ENCODE results near the gene HSPB9. TPM values are rescaled to one million over a fixed set of nuclear protein-coding genes. Genes with fewer than 3 reads are reported as not detected.
A peak's percentile ranks its signal among the peaks of the same experiment; 100 is the strongest.

HSPB9 gene
- total and polyA plus RNA-seq, 9 of the 15 experiments (the other 6 are each of a cell fraction or from before 2014, with no cell fraction given): 0.04 to 0.16 (median 0.08) TPM; not detected in 3

DNA sequence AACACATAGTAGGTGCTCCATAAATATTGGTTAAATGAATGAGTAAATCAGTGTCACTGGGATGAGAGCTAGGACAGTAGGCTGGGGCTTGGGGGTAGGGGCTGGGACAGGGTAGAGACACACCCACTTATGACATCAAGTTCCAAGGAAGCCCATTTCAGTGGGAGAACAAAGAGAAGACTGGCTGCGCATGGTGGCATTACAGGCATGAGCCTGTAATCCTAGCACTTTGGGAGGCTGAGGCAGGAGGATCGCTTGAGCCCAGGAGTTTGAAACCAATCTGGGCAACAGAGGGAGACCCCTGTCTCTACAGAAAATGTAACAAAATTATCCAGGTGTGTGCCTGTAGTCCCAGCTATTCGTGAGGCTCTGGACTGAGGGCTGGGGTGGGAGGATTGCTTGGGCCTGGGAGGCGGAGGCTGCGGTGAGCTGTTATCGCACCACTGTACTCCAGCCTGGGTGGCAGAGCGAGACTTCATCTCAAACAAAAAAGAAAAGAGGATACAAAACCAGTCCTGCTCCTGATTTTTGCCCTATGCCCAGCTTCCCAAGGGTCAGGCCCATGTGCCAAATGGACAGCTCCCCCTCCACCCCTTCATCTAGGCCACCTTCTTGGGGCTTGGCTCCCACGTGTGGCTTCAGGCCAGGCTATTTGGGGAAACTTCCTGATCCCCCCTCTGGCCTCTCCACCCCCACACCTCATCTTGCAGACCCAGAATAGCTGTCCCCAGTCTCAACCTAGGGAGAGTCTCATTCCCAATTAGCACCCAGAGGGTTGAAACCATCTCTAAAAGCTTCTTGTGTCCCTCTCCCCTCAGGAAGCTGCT lies 31.4 kb upstream of the HSPB9 start (continued):
- TF ChIP-seq, protein P1, sequence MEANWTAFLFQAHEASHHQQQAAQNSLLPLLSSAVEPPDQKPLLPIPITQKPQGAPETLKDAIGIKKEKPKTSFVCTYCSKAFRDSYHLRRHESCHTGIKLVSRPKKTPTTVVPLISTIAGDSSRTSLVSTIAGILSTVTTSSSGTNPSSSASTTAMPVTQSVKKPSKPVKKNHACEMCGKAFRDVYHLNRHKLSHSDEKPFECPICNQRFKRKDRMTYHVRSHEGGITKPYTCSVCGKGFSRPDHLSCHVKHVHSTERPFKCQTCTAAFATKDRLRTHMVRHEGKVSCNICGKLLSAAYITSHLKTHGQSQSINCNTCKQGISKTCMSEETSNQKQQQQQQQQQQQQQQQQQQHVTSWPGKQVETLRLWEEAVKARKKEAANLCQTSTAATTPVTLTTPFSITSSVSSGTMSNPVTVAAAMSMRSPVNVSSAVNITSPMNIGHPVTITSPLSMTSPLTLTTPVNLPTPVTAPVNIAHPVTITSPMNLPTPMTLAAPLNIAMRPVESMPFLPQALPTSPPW (CRISPR knock-in tag; IDR thresholded peaks at IDR 0.05): peak; percentile 60; the same call in 1 of the 2 replicates
- TF ChIP-seq ZNF282 (CRISPR knock-in tag; IDR thresholded peaks at IDR 0.05) (no peak), HOXB6 (CRISPR knock-in tag; IDR thresholded peaks at IDR 0.05; ENCODE audit: borderline replicate concordance) (no peak), ZEB2 (IDR thresholded peaks at IDR 0.05) (0 out of 2 replicates have a peak, but pooled peaks have one; percentile 46), ZNF224 (CRISPR knock-in tag; IDR thresholded peaks at IDR 0.05) (no peak), ZNF444 (CRISPR knock-in tag; IDR thresholded peaks at IDR 0.05) (no peak)
- TF ChIP-seq, protein P2, sequence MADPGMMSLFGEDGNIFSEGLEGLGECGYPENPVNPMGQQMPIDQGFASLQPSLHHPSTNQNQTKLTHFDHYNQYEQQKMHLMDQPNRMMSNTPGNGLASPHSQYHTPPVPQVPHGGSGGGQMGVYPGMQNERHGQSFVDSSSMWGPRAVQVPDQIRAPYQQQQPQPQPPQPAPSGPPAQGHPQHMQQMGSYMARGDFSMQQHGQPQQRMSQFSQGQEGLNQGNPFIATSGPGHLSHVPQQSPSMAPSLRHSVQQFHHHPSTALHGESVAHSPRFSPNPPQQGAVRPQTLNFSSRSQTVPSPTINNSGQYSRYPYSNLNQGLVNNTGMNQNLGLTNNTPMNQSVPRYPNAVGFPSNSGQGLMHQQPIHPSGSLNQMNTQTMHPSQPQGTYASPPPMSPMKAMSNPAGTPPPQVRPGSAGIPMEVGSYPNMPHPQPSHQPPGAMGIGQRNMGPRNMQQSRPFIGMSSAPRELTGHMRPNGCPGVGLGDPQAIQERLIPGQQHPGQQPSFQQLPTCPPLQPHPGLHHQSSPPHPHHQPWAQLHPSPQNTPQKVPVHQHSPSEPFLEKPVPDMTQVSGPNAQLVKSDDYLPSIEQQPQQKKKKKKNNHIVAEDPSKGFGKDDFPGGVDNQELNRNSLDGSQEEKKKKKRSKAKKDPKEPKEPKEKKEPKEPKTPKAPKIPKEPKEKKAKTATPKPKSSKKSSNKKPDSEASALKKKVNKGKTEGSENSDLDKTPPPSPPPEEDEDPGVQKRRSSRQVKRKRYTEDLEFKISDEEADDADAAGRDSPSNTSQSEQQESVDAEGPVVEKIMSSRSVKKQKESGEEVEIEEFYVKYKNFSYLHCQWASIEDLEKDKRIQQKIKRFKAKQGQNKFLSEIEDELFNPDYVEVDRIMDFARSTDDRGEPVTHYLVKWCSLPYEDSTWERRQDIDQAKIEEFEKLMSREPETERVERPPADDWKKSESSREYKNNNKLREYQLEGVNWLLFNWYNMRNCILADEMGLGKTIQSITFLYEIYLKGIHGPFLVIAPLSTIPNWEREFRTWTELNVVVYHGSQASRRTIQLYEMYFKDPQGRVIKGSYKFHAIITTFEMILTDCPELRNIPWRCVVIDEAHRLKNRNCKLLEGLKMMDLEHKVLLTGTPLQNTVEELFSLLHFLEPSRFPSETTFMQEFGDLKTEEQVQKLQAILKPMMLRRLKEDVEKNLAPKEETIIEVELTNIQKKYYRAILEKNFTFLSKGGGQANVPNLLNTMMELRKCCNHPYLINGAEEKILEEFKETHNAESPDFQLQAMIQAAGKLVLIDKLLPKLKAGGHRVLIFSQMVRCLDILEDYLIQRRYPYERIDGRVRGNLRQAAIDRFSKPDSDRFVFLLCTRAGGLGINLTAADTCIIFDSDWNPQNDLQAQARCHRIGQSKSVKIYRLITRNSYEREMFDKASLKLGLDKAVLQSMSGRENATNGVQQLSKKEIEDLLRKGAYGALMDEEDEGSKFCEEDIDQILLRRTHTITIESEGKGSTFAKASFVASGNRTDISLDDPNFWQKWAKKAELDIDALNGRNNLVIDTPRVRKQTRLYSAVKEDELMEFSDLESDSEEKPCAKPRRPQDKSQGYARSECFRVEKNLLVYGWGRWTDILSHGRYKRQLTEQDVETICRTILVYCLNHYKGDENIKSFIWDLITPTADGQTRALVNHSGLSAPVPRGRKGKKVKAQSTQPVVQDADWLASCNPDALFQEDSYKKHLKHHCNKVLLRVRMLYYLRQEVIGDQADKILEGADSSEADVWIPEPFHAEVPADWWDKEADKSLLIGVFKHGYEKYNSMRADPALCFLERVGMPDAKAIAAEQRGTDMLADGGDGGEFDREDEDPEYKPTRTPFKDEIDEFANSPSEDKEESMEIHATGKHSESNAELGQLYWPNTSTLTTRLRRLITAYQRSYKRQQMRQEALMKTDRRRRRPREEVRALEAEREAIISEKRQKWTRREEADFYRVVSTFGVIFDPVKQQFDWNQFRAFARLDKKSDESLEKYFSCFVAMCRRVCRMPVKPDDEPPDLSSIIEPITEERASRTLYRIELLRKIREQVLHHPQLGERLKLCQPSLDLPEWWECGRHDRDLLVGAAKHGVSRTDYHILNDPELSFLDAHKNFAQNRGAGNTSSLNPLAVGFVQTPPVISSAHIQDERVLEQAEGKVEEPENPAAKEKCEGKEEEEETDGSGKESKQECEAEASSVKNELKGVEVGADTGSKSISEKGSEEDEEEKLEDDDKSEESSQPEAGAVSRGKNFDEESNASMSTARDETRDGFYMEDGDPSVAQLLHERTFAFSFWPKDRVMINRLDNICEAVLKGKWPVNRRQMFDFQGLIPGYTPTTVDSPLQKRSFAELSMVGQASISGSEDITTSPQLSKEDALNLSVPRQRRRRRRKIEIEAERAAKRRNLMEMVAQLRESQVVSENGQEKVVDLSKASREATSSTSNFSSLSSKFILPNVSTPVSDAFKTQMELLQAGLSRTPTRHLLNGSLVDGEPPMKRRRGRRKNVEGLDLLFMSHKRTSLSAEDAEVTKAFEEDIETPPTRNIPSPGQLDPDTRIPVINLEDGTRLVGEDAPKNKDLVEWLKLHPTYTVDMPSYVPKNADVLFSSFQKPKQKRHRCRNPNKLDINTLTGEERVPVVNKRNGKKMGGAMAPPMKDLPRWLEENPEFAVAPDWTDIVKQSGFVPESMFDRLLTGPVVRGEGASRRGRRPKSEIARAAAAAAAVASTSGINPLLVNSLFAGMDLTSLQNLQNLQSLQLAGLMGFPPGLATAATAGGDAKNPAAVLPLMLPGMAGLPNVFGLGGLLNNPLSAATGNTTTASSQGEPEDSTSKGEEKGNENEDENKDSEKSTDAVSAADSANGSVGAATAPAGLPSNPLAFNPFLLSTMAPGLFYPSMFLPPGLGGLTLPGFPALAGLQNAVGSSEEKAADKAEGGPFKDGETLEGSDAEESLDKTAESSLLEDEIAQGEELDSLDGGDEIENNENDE (IDR thresholded peaks at IDR 0.05; ENCODE audit: low read depth, low read length): no peak
- TF ChIP-seq, protein P3, sequence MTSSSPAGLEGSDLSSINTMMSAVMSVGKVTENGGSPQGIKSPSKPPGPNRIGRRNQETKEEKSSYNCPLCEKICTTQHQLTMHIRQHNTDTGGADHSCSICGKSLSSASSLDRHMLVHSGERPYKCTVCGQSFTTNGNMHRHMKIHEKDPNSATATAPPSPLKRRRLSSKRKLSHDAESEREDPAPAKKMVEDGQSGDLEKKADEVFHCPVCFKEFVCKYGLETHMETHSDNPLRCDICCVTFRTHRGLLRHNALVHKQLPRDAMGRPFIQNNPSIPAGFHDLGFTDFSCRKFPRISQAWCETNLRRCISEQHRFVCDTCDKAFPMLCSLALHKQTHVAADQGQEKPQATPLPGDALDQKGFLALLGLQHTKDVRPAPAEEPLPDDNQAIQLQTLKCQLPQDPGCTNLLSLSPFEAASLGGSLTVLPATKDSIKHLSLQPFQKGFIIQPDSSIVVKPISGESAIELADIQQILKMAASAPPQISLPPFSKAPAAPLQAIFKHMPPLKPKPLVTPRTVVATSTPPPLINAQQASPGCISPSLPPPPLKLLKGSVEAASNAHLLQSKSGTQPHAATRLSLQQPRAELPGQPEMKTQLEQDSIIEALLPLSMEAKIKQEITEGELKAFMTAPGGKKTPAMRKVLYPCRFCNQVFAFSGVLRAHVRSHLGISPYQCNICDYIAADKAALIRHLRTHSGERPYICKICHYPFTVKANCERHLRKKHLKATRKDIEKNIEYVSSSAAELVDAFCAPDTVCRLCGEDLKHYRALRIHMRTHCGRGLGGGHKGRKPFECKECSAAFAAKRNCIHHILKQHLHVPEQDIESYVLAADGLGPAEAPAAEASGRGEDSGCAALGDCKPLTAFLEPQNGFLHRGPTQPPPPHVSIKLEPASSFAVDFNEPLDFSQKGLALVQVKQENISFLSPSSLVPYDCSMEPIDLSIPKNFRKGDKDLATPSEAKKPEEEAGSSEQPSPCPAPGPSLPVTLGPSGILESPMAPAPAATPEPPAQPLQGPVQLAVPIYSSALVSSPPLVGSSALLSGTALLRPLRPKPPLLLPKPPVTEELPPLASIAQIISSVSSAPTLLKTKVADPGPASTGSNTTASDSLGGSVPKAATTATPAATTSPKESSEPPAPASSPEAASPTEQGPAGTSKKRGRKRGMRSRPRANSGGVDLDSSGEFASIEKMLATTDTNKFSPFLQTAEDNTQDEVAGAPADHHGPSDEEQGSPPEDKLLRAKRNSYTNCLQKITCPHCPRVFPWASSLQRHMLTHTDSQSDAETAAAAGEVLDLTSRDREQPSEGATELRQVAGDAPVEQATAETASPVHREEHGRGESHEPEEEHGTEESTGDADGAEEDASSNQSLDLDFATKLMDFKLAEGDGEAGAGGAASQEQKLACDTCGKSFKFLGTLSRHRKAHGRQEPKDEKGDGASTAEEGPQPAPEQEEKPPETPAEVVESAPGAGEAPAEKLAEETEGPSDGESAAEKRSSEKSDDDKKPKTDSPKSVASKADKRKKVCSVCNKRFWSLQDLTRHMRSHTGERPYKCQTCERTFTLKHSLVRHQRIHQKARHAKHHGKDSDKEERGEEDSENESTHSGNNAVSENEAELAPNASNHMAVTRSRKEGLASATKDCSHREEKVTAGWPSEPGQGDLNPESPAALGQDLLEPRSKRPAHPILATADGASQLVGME (CRISPR knock-in tag; IDR thresholded peaks at IDR 0.05): 0 out of 2 replicates have a peak, but pooled peaks have one; percentile 13
